GM12892 (cell line): ENCODE results near the gene TACSTD2. TPM values are rescaled to one million over a fixed set of nuclear protein-coding genes. Genes with fewer than 3 reads are reported as not detected.
"Not testable (repeated sequence)": the region's sequence is repeated elsewhere in the genome, so short reads cannot be mapped to it uniquely, and the experiment has no call there.

ENCODE experiments used
- DNase-seq: peaks from one replicate; pipeline ENCODE4 v3.0.0; 2011; ENCODE audit not compliant: insufficient read length
- FAIRE-seq: peaks from 2 replicates; lab custom pipeline; 2011; peaks lifted over from hg19 to GRCh38; lab: Jason Lieb, UNC
- POLR2A ChIP-seq: IDR thresholded peaks from 2 replicates; pipeline ENCODE4 v1.6.1; 2011; ENCODE audit warnings: low read depth, low read length, control low read depth
- POLR2AphosphoS5 ChIP-seq: IDR thresholded peaks from 2 replicates; pipeline ENCODE4 v1.6.1; 2011; ENCODE audit warnings: low read depth, low read length, control low read depth
- TAF1 ChIP-seq: IDR thresholded peaks from 2 replicates; pipeline ENCODE4 v1.6.1; 2011; ENCODE audit warnings: low read depth, mild to moderate bottlenecking, control low read depth, low read length, borderline replicate concordance
- polyA plus RNA-seq: library from polyadenylated mRNA; unstranded; fragments of >200 nt; gene quantifications from one replicate; pipeline ENCODE4 v1.2.1, GENCODE V29; 2012; ENCODE audit warnings: missing spikeins, inconsistent platforms; ENCODE audit not compliant: missing spikeins

TACSTD2 gene
- polyA plus RNA-seq: 0.11 TPM

- FAIRE-seq (no peak), DNase-seq (no peak)
- TF ChIP-seq POLR2A (no peak), TAF1 (no peak), POLR2AphosphoS5 (no peak)
Measured at GRCh38 chr1:58576727-58577653, at the start of gene TACSTD2. Gene TACSTD2, minus strand, starts transcription at chr1:58577252. Its CDS starts 96 bp downstream, at chr1:58577156.

GRCh38 chr1:58626293-58626692 is 49.2 kb upstream of the TACSTD2 start:
- FAIRE-seq: no peak
- no peak for DNase-seq
- TF ChIP-seq POLR2A (no peak), POLR2AphosphoS5 (no peak), TAF1 (no peak)

- not testable (repeated sequence) for FAIRE-seq, DNase-seq
Measured at GRCh38 chr1:58623259-58623658, 46.2 kb upstream of the TACSTD2 start.

- TF ChIP-seq POLR2AphosphoS5 (no peak), POLR2A (no peak), TAF1 (no peak)
- no peak for FAIRE-seq
- no peak for DNase-seq
Measured at GRCh38 chr1:58622571-58622970, 45.5 kb upstream of the TACSTD2 start.

- no peak for TF ChIP-seq POLR2A
- TF ChIP-seq POLR2AphosphoS5: no peak
- TF ChIP-seq TAF1: no peak
- FAIRE-seq (no peak), DNase-seq (no peak)
Measured at GRCh38 chr1:58621391-58621790, 44.3 kb upstream of the TACSTD2 start.

GRCh38 chr1:58620926-58621325 is 43.9 kb upstream of the TACSTD2 start:
- DNase-seq (no peak), FAIRE-seq (no peak)
- TF ChIP-seq POLR2AphosphoS5 (no peak), TAF1 (no peak), POLR2A (no peak)

GRCh38 chr1:58620259-58620658 is 43.2 kb upstream of the TACSTD2 start:
- TF ChIP-seq POLR2AphosphoS5 (no peak), TAF1 (no peak), POLR2A (no peak)
- FAIRE-seq (no peak), DNase-seq (no peak)

- TF ChIP-seq POLR2AphosphoS5: no peak
- TF ChIP-seq POLR2A: no peak
- no peak for TF ChIP-seq TAF1
- no peak for DNase-seq
- no peak for FAIRE-seq
Measured at GRCh38 chr1:58619286-58620054, 42.4 kb upstream of the TACSTD2 start.

- no peak for TF ChIP-seq TAF1
- TF ChIP-seq POLR2A: no peak
- TF ChIP-seq POLR2AphosphoS5: no peak
- no peak for DNase-seq
- FAIRE-seq: no peak
Measured at GRCh38 chr1:58618303-58618702, 41.3 kb upstream of the TACSTD2 start.

- no peak for FAIRE-seq
- TF ChIP-seq TAF1: no peak
- no peak for TF ChIP-seq POLR2AphosphoS5
- no peak for TF ChIP-seq POLR2A
- no peak for DNase-seq
Measured at GRCh38 chr1:58611861-58612385, 34.9 kb upstream of the TACSTD2 start.

GRCh38 chr1:58608945-58609344 is 31.9 kb upstream of the TACSTD2 start:
- TF ChIP-seq TAF1: no peak
- no peak for TF ChIP-seq POLR2A
- no peak for TF ChIP-seq POLR2AphosphoS5
- FAIRE-seq (no peak), DNase-seq (no peak)

- DNase-seq: no peak
- no peak for TF ChIP-seq POLR2AphosphoS5
- no peak for TF ChIP-seq TAF1
- TF ChIP-seq POLR2A: no peak
- no peak for FAIRE-seq
Measured at GRCh38 chr1:58608297-58608696, 31.2 kb upstream of the TACSTD2 start.
